NCI-H1436 treated with DMSO at 0.1 percent for 48 hours (cell line): ENCODE measurements around the gene OTOR.

Experiments used
- DNase-seq: peaks from one replicate; lab custom pipeline; 2025; lab: John Stamatoyannopoulos, UW

Gene OTOR

DNA sequence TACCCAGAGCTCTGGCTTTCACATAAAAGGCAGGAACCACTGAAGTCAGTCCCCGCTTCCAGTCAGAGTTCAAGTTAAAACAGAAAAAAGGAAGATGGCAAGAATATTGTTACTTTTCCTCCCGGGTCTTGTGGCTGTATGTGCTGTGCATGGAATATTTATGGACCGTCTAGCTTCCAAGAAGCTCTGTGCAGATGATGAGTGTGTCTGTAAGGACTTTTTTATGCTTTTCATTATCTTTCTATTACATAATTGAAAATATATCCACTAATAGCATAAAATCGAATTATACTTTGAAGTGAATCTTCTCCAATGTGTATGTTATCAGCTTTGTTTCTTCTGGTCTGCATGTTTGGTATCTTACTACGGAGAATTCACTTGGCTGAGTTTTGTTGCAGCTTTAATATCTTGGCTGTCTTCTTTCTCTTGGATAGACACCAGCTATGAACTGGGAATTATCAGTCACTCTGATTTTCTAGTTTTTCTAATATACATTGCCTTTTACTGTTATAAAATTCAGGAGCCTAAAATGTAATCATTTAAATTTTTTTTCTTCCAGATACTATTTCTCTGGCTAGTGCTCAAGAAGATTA lies at the start of gene OTOR:
Gene OTOR, plus strand, starts transcription at position 51 of the 593 bp plus-strand sequence. Its CDS starts 44 bp downstream, at position 95.
- no peak for DNase-seq

DNA sequence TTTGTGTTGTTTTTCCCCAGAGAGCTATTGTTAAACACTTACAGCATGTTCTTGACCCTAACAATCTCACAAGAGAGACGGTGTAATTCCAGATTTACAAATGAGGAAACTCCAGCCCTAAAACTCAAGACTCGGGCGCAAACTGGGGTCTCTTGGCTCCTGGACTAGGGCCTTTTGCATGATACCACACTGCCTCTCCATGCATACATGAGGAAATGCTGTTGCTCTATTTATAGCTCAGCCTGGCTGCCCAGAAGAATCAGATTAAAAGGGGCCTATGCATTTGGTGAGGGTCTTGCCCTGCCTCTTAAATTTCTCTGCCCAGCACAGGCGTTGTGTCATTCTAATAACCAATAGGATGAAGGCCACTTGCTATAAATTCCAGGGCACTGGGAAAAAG lies 48.9 kb upstream of the OTOR start:
- no peak for DNase-seq

DNA sequence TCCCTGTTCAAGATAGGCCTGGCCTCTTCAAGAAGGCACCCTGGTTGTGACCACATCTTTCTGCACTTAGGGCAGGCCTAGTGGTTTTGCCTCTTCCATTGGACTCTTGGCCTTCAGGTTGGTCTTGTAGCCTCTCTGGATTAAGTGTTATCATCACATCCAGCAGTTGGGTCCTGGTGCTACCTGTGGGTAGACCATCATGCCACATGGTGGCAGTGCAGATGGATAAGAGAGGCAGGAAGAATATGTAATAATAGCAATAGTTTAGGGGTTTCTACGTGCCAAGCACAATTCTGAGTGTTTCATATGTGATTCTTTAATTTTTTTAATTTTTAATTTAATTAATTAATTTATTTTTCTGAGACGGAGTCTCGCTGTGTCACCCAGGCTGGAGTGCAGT lies 46.9 kb upstream of the OTOR start:
- DNase-seq, result no peak

DNA sequence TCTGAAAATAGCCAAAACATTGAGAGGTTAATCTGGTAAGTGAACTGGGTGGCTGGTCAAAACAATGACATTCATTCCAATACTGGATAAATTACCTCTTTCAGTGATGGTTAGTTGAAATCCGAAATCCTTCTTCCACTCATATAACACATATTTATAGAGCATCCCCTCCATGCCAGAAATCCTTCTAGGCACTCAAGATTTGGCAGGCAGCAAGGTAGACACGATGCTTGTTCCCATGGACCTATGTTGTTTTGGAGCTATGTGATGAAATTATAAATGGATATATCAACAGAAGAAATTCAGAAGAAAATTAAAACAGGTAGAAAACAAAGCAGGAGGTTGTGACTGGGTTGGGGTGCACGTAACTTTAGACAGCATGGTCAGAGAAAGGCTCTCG lies 44.6 kb upstream of the OTOR start:
- DNase-seq, result no peak

GRCh38 chr20:16707674-16708073 lies 40.5 kb upstream of the OTOR start:
- DNase-seq, result no peak

DNA sequence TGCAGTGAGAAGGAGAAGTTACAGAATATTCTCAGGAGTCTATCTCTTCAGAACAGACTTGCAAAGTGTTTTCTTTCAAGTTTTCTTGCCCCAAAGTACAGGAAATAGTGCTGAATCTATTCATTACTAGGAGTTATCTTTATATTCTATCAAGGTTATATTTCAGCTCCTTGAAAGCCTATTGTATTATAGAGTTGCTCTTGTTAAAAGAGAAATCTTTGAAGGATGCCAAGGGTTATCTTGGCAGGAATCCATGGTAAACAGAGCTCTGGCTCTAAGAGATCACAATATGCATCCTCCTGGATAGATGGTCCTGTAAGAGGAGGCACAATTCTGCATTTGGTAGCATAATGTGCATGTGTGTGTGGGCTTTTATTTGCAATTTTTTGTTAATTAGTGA lies 39.6 kb upstream of the OTOR start:
- no peak for DNase-seq

DNA sequence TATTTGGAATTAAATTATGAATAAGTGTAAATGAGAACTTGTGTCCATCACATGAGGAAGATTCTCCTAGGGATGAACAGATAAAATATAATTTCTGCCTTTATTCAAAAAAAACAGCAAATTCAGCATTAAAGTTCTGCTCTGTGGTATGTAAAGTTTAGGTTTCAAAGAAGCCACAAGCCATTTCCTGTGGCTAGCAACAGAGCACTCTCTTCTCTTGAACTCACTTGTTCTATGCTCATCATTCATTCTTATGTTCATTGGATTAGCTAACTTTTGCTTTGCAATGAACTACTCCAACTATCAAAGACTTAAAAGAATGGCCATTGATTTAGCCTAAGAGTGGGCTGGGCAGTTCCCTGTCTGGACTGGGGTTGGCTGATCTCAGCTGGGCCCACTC lies 39.1 kb upstream of the OTOR start:
- DNase-seq, result no peak

GRCh38 chr20:16710781-16711180 lies 37.4 kb upstream of the OTOR start:
- no peak for DNase-seq

GRCh38 chr20:16711661-16712258 lies 36.4 kb upstream of the OTOR start:
- no peak for DNase-seq

GRCh38 chr20:16712511-16712947 lies 35.6 kb upstream of the OTOR start:
- no peak for DNase-seq

- no peak for DNase-seq
Observed at GRCh38 chr20:16713066-16713465, 35.1 kb upstream of the OTOR start.

DNA sequence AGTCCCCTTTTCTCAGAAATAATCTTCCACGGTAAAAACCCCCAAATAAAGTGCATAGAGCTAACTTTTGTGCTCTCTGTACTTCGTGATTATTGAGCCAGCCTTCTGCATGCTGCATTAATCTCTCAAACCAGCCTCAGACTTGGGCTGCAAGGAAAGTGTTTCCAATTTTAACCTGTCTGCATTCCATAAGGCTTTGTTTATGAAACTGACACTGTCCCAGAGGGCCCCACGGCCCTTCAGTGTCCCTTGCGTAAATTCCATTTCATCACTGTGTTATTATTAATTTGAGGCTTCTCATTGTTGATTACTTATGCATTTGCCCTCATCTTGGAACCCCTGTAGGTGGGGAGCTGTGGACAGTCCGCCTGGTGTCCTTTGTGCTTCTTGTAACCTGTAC lies 33.9 kb upstream of the OTOR start:
- no peak for DNase-seq

GRCh38 chr20:16714751-16715150 lies 33.4 kb upstream of the OTOR start:
- DNase-seq, result no peak

DNA sequence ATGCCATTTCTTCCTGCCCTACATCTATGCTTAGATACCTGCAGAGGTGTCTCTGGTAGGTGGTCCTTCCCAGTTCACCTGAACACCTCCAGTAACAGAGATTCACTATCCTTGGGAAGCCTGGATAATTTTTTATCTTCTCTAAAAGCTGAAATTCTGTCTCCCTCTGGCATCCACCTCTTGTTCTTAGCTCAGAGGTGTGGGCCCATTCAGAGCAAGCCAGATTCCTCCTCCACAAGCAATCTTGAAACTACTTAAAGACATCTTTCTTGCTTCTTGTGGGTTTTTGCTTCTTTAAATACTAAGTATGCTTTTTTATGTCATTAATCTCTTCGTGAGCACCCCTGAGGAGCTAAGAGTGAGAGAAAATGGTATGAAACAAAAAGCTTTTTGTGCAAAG lies 28.7 kb upstream of the OTOR start:
- DNase-seq, result no peak

GRCh38 chr20:16729080-16729479 lies 19.1 kb upstream of the OTOR start:
- no peak for DNase-seq

DNA sequence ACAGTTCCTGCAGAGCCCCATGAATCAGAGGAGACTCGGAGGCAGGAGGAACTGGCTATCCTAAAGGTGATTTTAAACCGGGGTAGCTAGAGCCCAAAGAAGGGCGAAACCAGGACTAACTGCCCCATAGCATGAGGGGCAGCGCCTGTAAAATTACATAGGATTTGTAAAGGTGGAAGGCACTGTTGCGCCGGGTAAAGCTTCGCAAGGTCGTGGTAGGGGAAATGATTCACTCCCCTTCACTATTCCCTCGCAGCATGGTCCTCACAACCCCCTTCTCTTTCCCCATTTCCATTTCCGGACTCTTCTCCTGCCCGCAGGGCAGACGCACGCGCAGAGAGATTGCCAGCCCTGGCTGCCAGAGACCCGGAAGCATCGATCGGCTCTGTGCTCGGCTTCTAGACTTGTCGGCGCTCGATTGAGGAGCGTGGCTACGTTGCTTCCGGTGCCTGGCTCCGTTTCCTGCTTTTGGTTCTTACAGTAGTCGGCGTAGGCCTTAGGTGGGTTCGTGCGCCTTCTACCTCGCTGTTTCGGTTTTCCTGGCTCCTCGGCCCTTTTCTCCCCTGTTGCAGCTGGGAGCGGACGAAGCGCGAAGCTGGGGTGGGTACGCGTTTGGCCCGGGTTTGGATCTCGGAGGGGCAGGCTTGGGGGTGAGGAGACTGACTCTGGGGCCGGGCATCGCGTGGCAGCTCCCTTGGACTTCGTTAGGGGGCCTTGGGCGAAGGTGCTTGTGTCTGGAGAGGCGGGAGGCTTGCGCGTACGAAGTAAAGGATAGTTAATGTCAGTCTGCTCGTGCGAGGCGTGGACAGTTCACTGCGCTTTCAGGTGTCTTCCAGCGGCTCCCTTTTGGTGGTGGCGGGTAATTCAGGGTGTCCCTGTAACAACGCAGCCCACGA lies 18.3 kb upstream of the OTOR start, which contains the start of gene SNRPB2:
Gene SNRPB2, plus strand, starts transcription at position 462 of the 896 bp plus-strand sequence. CDS start 1,677 bp downstream, outside the sequence.
- peak; percentile 68 for DNase-seq

- no peak for DNase-seq
Observed at GRCh38 chr20:16732506-16733152, 15.5 kb upstream of the OTOR start.

- DNase-seq, result no peak
Observed at GRCh38 chr20:16740365-16741072, 7.6 kb upstream of the OTOR start.

GRCh38 chr20:16744178-16744807 lies 3.9 kb upstream of the OTOR start:
- no peak for DNase-seq

DNA sequence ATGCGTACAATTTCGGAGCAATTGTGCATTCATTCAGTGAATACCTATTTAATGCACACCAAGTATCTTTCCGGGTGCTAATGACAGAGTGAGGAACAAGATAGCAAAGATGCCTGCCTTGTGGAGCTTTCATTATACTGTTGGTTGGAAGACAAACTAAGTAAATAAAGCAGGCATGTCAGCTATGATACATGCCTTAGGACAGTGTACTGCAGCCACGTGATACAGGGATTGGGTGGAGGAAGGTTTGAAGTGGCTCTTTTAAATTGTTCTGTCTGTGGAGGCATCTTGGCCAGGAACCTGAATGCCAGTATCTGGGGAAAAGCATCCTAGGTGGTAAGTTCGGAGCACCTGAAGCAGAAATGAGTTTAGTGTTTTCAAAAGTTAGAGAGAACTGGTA lies 3.0 kb upstream of the OTOR start:
- no peak for DNase-seq

GRCh38 chr20:16747291-16747811 lies 807 bp upstream of the OTOR start:
- DNase-seq, result no peak
